K562 treated with DMSO at 1 percent for 24 hours (cell line): ENCODE measurements around the gene ZBTB48. TPM values are rescaled to one million over a fixed set of nuclear protein-coding genes. Genes with fewer than 3 reads are reported as not detected.

ENCODE experiments used
- total RNA-seq: library from RNA; unstranded; fragments of 300-600 nt; gene quantifications from 2 replicates; pipeline ENCODE4 v1.2.3, GENCODE V29; 2022; ENCODE audit warnings: low read depth; ENCODE audit not compliant: insufficient read depth

Gene ZBTB48
- 79.8 and 80.2 TPM in 2 replicates for total RNA-seq

DNA sequence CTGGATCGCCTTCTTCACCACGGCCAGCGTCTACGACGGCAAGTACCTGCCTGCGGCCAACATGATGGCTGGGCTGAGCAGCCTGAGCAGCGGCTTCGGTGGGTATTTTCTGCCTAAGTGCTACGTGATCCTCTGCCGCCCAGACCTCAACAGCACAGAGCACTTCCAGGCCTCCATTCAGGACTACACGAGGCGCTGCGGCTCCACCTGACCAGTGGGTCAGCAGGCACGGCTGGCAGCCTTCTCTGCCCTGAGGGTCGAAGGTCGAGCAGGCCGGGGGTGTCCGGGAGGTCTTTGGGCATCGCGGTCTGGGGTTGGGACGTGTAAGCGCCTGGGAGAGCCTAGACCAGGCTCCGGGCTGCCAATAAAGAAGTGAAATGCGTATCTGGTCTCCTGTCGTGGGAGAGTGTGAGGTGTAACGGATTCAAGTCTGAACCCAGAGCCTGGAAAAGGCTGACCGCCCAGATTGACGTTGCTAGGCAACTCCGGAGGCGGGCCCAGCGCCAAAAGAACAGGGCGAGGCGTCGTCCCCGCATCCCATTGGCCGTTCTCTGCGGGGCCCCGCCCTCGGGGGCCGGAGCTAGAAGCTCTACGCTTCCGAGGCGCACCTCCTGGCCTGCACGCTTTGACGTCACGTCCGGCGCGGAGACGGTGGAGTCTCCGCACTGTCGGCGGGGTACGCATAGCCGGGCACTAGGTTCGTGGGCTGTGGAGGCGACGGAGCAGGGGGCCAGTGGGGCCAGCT, at the start of gene ZBTB48:
Gene ZBTB48 (plus strand): TSS at position 621 of the 745 bp plus-strand sequence. CDS start 616 bp downstream, outside the sequence.

GRCh38 chr1:6554031-6554906, 25.5 kb upstream of the ZBTB48 start, which contains the start of gene NOL9:
TSS of gene NOL9 (minus strand) at chr1:6554513. CDS start at chr1:6554502, 11 bp downstream.

GRCh38 chr1:6554907-6555778, 24.7 kb upstream of the ZBTB48 start, which contains the start of gene TAS1R1:
TSS of gene TAS1R1 (plus strand) at chr1:6555307. CDS start at chr1:6555374, 67 bp downstream.

GRCh38 chr1:6602669-6603237, 23.0 kb downstream of the ZBTB48 start, which contains the start of gene KLHL21:
TSS of gene KLHL21 (minus strand) at chr1:6602869. CDS start at chr1:6602817, 52 bp downstream.

DNA sequence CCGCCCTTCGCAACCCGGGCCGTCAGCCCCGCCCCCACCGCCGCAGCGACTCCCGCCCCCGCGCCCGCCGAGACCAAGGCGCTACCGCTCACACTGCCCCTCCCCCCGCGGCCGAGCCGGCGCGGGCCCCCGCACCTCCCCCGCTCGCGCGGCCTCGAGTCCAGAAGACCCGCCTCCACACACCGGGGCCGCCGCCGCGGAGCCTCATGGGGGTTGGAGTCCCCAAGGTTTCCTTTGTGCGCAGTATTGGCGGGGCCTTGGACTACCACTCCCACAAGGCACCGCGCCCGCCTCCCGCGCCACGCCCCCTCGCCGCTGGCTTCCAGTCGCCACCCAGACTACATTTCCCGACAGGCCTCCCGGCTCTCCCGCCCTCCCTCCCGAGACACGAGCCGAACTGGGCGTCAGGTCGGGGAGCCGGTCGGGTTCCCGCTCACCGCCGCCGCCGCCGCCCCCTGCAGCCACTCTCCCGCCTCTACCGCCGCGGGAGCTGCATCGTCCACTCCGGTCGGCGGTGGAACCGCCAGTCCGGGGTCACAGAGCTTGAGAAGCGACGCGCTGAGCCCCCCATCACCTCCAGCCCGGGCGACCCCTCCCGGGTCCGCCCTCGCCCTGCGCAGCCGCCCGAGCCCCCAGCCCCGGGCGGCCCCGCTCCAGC, 33.7 kb downstream of the ZBTB48 start, which contains the start of gene PHF13:
Gene PHF13 (plus strand): TSS at position 371 of the 658 bp plus-strand sequence. CDS start 336 bp downstream, outside the sequence.

DNA sequence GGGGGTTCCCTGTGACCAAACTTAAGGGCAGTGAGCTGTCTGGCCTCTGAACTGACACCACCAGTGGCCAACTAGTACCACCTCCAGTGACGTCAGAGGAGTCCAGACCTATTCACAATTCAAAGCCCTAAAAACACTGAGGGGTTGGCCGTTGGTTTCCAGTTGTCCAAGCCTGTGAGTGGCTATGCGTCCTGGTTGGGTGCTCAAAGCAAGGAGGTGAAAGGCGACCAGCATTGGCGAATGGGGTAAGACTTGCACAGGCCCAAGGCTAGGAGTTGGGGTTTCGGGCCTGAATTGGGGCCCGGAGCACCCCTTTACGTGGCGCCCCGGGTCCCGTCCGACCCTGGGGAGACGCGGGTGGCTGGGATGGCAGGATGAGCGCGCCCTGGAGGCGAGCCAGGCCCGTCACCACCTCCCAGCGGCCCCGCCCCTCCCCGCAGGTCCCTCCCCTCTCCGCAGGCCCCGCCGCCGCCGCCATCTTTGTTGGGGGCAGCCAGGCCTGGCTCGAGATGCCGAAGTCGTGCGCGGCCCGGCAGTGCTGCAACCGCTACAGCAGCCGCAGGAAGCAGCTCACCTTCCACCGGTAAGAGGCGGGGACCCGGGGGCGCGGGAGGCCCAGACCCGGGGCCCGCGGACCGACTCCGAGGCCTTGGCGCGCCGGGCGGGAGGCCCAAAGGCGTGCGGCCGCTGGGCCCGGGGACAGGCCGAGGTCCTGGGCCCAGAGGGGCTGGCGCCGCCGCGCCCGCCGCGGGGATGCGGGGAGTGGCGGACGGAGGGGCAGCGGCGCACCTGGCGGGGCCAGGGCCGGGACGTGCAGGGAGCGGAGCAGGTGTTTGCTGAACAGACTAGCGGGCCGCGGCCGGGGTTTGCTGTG, 45.2 kb downstream of the ZBTB48 start, which contains the start of gene THAP3:
Gene THAP3 (plus strand): TSS at position 159 of the 874 bp plus-strand sequence. CDS start 351 bp downstream, at position 510.

Other genes starting within 250 kb of the ZBTB48 start
- gene ACOT7, start 186.2 kb upstream of the ZBTB48 start, total RNA-seq = 86.2 and 97.4 TPM in 2 replicates
- not detected in 2 replicates for gene HES2, start 160.1 kb upstream of the ZBTB48 start, total RNA-seq
- gene ESPN, start 155.2 kb upstream of the ZBTB48 start, total RNA-seq = 4.8 and 7.7 TPM in 2 replicates
- 1.1 TPM in 1 of 2 replicates, not detected in the other for gene TNFRSF25, start 113.8 kb upstream of the ZBTB48 start, total RNA-seq
- gene PLEKHG5, start 88.3 kb upstream of the ZBTB48 start, total RNA-seq = 0.09 TPM in 1 of 2 replicates, not detected in the other
- 8.0 and 12.9 TPM in 2 replicates for gene NOL9, start 25.5 kb upstream of the ZBTB48 start, total RNA-seq
- gene TAS1R1, start 24.7 kb upstream of the ZBTB48 start, total RNA-seq = 0.29 and 0.52 TPM in 2 replicates
- gene KLHL21, start 22.9 kb downstream of the ZBTB48 start, total RNA-seq = 91.9 and 95.6 TPM in 2 replicates
- gene PHF13, start 33.7 kb downstream of the ZBTB48 start, total RNA-seq = 22.4 and 24.6 TPM in 2 replicates
- gene THAP3, start 44.9 kb downstream of the ZBTB48 start, total RNA-seq = 39.9 and 42.9 TPM in 2 replicates
- 31.7 and 38.1 TPM in 2 replicates for gene DNAJC11, start 121.8 kb downstream of the ZBTB48 start, total RNA-seq
- 88.0 and 94.9 TPM in 2 replicates for gene CAMTA1, start 205.5 kb downstream of the ZBTB48 start, total RNA-seq